Inflammatory macrophage (primary cell): ENCODE measurements around the gene STH.
"Not testable (repeated sequence)": the region's sequence is repeated elsewhere in the genome, so short reads cannot be mapped to it uniquely, and the experiment has no call there.

Experiments used
- DNase-seq, 2 donors: peaks; one replicate each; pipeline ENCODE4 v3.0.0-alpha.2; 2020 to 2022

The STH gene

DNA sequence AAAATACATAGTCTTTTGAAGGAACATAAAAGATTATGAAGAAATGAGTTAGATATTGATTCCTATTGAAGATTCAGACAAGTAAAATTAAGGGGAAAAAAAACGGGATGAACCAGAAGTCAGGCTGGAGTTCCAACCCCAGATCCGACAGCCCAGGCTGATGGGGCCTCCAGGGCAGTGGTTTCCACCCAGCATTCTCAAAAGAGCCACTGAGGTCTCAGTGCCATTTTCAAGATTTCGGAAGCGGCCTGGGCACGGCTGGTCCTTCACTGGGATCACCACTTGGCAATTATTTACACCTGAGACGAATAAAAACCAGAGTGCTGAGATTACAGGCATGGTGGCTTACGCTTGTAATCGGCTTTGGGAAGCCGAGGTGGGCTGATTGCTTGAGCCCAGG, 9.5 kb downstream of the STH start:
- DNase-seq: no peak

DNA sequence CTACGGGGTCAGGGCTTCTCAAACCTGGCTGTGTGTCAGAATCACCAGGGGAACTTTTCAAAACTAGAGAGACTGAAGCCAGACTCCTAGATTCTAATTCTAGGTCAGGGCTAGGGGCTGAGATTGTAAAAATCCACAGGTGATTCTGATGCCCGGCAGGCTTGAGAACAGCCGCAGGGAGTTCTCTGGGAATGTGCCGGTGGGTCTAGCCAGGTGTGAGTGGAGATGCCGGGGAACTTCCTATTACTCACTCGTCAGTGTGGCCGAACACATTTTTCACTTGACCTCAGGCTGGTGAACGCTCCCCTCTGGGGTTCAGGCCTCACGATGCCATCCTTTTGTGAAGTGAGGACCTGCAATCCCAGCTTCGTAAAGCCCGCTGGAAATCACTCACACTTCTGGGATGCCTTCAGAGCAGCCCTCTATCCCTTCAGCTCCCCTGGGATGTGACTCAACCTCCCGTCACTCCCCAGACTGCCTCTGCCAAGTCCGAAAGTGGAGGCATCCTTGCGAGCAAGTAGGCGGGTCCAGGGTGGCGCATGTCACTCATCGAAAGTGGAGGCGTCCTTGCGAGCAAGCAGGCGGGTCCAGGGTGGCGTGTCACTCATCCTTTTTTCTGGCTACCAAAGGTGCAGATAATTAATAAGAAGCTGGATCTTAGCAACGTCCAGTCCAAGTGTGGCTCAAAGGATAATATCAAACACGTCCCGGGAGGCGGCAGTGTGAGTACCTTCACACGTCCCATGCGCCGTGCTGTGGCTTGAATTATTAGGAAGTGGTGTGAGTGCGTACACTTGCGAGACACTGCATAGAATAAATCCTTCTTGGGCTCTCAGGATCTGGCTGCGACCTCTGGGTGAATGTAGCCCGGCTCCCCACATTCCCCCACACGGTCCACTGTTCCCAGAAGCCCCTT, 10.9 kb downstream of the STH start:
- no peak for DNase-seq

GRCh38 chr17:46010597-46011186, 11.6 kb downstream of the STH start:
- no peak for DNase-seq

DNA sequence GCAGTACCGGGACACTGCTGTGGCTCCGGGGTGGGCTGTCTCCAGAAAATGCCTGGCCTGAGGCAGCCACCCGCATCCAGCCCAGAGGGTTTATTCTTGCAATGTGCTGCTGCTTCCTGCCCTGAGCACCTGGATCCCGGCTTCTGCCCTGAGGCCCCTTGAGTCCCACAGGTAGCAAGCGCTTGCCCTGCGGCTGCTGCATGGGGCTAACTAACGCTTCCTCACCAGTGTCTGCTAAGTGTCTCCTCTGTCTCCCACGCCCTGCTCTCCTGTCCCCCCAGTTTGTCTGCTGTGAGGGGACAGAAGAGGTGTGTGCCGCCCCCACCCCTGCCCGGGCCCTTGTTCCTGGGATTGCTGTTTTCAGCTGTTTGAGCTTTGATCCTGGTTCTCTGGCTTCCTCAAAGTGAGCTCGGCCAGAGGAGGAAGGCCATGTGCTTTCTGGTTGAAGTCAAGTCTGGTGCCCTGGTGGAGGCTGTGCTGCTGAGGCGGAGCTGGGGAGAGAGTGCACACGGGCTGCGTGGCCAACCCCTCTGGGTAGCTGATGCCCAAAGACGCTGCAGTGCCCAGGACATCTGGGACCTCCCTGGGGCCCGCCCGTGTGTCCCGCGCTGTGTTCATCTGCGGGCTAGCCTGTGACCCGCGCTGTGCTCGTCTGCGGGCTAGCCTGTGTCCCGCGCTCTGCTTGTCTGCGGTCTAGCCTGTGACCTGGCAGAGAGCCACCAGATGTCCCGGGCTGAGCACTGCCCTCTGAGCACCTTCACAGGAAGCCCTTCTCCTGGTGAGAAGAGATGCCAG, 12.9 kb downstream of the STH start:
- DNase-seq: peak in 1 of 2 donors; percentile 10

DNA sequence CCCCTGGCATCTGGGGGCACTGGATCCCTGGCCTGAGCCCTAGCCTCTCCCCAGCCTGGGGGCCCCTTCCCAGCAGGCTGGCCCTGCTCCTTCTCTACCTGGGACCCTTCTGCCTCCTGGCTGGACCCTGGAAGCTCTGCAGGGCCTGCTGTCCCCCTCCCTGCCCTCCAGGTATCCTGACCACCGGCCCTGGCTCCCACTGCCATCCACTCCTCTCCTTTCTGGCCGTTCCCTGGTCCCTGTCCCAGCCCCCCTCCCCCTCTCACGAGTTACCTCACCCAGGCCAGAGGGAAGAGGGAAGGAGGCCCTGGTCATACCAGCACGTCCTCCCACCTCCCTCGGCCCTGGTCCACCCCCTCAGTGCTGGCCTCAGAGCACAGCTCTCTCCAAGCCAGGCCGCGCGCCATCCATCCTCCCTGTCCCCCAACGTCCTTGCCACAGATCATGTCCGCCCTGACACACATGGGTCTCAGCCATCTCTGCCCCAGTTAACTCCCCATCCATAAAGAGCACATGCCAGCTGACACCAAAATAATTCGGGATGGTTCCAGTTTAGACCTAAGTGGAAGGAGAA, 13.5 kb downstream of the STH start:
- DNase-seq: no peak

- DNase-seq: no peak
Measured at GRCh38 chr17:46013127-46013501, 14.1 kb downstream of the STH start.

GRCh38 chr17:46013502-46014165, 14.6 kb downstream of the STH start:
- DNase-seq: no peak

- not testable (repeated sequence) for DNase-seq
Measured at GRCh38 chr17:46019408-46019925, 20.4 kb downstream of the STH start.

DNA sequence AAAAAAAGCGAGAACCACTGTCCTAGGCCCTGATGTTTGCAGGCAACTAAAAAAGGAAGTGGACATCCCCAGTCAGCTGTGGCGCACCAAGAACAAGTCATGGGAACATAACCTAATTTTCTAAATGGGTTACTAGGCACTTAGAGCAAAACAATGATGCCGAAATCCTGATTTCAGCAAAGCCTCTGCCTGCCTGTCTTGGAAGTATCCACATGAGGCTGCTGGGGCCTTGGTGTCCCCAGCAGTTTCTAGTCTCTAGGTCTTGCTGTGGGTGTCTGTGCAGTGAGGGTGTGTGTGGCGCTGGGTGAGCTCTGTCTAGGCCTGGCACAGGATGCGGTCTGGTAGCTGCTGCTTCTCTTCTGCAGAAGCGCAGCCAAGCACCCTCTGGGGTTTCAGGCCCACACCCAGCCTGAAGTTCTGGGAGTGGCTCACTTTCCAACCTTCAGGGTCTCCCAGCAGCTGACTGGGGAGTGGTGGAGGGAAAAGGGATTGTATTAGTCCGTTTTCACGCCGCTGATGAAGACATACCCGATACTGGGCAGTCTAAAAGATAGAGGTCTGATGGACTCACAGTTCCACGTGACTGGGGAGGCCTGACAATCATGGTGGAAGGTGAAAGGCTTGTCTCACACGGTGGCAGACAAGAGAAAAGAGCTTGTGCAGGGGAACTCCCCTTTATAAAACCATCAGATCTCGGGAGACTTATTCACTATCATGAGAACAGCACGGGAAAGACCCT, 21.1 kb downstream of the STH start:
- peak; percentile 86 to 92 for DNase-seq

GRCh38 chr17:46020998-46021397, 21.9 kb downstream of the STH start:
- no peak for DNase-seq

DNA sequence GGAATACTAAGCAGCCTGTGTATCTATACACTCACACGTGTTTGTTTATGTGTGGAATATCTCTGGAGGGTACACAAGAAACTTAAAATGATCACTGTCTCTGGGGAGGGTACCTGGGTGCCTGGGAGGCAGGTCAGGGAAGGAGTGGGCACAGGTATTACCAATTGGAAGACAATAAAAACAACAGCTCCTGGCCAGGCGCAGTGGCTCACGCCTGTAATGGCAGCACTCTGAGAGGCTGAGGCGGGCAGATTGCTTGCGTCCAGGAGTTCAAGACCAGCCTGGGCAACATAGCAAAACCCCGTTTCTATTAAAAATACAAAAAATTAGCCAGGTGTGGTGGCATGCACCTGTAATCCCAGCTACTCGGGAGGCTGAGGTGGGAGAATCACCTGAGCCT, 24.3 kb downstream of the STH start:
- DNase-seq: not testable (repeated sequence)

- no peak for DNase-seq
Measured at GRCh38 chr17:46023783-46024388, 24.8 kb downstream of the STH start.

DNA sequence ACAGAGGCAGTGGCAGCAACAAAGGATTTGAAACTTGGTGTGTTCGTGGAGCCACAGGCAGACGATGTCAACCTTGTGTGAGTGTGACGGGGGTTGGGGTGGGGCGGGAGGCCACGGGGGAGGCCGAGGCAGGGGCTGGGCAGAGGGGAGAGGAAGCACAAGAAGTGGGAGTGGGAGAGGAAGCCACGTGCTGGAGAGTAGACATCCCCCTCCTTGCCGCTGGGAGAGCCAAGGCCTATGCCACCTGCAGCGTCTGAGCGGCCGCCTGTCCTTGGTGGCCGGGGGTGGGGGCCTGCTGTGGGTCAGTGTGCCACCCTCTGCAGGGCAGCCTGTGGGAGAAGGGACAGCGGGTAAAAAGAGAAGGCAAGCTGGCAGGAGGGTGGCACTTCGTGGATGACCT, 25.5 kb downstream of the STH start:
- no peak for DNase-seq

DNA sequence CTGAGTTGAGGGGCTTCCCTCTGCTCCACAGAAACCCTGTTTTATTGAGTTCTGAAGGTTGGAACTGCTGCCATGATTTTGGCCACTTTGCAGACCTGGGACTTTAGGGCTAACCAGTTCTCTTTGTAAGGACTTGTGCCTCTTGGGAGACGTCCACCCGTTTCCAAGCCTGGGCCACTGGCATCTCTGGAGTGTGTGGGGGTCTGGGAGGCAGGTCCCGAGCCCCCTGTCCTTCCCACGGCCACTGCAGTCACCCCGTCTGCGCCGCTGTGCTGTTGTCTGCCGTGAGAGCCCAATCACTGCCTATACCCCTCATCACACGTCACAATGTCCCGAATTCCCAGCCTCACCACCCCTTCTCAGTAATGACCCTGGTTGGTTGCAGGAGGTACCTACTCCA, 26.0 kb downstream of the STH start:
- no peak for DNase-seq

- DNase-seq: no peak
Measured at GRCh38 chr17:46025510-46026165, 26.6 kb downstream of the STH start.

DNA sequence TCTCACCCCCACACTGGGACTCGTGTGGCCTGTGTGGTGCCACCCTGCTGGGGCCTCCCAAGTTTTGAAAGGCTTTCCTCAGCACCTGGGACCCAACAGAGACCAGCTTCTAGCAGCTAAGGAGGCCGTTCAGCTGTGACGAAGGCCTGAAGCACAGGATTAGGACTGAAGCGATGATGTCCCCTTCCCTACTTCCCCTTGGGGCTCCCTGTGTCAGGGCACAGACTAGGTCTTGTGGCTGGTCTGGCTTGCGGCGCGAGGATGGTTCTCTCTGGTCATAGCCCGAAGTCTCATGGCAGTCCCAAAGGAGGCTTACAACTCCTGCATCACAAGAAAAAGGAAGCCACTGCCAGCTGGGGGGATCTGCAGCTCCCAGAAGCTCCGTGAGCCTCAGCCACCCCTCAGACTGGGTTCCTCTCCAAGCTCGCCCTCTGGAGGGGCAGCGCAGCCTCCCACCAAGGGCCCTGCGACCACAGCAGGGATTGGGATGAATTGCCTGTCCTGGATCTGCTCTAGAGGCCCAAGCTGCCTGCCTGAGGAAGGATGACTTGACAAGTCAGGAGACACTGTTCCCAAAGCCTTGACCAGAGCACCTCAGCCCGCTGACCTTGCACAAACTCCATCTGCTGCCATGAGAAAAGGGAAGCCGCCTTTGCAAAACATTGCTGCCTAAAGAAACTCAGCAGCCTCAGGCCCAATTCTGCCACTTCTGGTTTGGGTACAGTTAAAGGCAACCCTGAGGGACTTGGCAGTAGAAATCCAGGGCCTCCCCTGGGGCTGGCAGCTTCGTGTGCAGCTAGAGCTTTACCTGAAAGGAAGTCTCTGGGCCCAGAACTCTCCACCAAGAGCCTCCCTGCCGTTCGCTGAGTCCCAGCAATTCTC, 27.4 kb downstream of the STH start:
- peak; percentile 80 to 92 for DNase-seq

- DNase-seq: peak; percentile 32 to 53
Measured at GRCh38 chr17:46027048-46027975, 28.3 kb downstream of the STH start.

GRCh38 chr17:46027976-46028325, 28.9 kb downstream of the STH start:
- peak; percentile 3 to 42 for DNase-seq
